ENCODE data around the gene CEP19.
"Not testable (repeated sequence)": the region's sequence is repeated elsewhere in the genome, so short reads cannot be mapped to it uniquely, and the experiment has no call there.

Gene CEP19, protein sequence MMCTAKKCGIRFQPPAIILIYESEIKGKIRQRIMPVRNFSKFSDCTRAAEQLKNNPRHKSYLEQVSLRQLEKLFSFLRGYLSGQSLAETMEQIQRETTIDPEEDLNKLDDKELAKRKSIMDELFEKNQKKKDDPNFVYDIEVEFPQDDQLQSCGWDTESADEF

GRCh38 chr3:196711838-196712513 is at the start of gene CEP19, which contains the start of gene PIGX:
Gene CEP19 (minus strand): TSS chr3:196712250. CDS start chr3:196708657, 3,593 bp downstream.
Gene PIGX (plus strand): TSS chr3:196712377.
- peak; percentile 94 for DNase-seq

- DNase-seq = no peak
Measured at GRCh38 chr3:196757876-196758739, 46.1 kb upstream of the CEP19 start.

DNA sequence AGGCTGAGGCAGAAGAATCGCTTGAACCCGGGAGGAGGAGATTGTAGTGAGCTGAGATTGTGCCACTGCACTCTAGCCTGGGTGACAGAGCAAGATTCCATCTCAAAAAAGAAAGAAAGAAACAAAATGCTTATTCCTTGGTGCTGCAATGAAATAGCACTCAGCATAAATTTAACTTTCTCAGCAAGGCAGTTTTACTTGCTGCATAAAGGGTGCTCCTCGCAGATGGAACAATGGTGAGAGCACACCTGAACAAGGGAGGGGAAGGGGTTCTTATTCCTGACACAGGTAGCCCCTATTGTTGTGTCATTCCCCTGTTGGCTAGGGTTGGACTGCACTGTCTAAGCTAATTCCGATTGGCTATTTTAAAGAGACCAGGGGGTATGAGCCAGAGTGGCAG is 44.7 kb upstream of the CEP19 start:
- no peak for DNase-seq

DNA sequence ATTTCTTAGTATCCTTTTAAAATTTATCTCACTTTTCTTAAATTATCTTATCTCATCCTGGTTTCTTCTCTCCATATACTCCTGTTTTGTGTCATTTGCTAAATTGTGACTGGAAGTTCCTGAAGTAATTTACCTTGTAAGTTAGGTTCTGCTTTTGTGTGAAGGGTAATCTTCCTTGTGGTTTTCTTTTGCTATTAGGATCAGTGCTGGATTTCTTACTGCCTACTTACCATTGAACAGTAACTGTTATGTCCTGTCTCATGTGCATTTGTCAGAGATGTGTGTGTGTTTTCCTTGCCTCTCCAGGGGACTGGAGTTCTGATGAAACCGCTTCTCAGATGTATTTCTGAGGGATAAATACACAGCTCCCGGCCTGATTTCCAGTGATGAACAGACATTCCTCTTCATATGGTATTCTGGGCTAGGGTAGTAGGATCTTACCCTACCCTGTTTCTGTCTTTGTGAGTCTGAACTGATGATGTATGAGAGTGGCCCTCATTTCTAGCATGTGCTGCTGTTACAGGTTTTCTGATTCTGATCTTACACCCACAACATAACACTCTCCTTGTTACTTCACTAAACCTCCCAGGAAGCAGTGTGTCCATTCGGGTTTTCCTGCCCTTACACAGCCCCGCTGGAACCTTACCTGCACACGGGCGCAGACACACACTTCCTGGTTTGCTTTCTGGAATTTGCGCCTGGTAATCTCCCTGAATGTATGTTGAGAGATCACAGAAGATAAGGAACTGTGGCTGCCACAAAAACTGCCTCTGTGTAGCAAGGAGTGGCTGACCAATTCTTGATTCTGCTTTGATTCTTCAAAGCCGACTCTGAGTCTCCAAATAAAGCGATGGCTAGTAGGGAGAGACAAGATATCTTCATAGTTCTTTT is 42.3 kb upstream of the CEP19 start:
- no peak for DNase-seq

DNA sequence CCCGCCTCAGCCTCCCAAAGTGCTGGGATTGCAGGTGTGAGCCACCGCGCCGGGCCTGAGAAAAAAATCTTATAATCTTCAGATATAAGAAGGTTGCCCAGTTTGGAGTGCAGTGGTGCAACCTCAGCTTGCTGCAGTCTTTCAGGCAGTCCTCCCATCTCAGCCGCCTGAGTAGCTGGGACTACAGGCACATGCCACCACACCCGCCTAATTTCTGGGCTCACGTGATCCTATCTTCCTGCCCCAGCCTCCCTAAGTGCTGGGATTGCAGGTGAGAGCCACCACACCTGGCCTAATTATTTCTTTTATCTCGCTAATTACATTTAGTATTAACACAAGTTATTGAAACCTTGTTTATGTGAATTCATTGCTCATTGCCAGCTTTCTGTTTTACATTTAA is 41.2 kb upstream of the CEP19 start:
- no peak for DNase-seq

GRCh38 chr3:196749125-196749524 is 37.1 kb upstream of the CEP19 start:
- no peak for DNase-seq

DNA sequence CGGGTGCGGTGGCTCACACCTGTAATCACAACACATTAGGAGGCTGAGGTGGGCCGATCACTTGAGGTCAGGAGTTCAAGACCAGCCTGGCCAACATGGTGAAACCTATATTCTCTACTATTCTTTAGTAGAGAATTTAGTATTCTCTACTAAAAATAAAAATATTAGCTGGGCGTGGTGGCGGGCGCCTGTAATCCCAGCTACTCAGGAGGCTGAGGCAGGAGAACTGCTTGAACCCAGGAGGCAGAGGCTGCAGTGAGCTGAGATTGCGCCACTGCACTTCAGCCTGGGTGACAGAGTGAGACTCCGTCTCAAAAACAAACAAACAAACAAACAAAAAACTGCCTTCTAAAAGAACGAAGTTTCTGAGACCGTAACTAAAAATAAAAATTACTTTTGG is 31.5 kb upstream of the CEP19 start:
- DNase-seq = not testable (repeated sequence)

- no peak for DNase-seq
Measured at GRCh38 chr3:196741249-196741889, 29.3 kb upstream of the CEP19 start.

GRCh38 chr3:196740481-196741248 is 28.6 kb upstream of the CEP19 start:
- DNase-seq = peak; percentile 80

DNA sequence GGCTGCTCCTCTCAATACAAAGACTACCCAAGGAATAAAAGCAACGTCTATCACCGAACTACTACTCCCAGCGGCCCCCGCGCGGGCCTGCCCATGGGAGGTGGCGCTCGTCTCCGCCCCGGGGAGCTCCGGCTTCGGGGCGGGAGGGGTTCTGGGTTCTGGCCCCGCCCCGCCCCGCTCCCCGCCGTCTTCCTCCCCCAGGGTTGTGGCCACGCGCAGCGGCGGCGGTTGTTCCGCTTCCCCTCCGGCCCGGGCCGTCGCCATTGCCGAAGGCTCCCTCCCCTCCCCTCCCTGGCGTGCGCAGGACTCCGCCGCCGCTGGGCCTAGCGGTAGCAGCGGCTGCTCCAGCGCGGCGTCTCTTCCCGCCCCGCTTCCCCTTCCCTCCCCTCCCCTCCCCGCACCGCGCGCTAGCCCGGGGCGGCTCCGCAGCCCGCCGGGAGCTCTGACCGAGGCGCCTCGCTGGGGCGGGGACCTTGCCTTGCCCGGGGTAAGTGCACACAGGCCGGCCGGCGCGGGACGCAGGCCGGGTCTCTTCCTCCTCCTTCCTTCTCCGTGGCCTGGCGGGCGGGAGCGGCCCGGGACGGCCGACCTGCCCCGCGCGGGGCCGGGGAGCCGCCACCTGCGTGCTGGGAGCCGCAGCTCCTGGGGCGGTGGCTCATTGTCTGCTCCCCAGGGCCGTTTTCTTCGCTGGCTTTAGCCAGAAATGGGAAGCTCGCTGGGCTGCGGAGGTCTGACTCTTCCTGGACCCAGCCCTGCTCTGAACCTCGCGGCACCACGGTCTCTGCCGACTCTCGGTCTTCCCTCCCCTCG is 27.8 kb upstream of the CEP19 start, which contains the start of gene PAK2:
Gene PAK2, plus strand, starts transcription at position 187 of the 810 bp plus-strand sequence. CDS start 42,790 bp downstream, outside the sequence.
- DNase-seq = peak; percentile 92

DNA sequence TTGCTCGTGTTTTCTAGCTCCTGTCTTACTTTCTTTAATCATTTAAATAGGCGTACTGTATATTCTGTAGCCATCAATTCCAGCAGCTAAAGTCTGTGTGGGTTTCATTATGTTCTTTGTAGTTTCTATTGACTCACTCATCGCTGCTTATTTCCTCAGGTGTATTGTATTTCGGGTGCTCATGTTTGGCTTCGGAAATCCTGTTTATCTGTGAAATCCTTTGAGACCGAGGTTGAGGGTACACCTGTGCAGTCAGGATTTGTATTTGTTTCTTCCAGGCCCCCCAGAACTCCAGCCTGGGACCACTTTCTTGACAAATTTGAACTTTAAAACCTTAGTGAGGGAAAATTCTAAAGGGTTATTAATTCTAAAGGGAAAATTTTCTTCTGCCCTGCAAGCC is 25.6 kb upstream of the CEP19 start:
- no peak for DNase-seq

DNA sequence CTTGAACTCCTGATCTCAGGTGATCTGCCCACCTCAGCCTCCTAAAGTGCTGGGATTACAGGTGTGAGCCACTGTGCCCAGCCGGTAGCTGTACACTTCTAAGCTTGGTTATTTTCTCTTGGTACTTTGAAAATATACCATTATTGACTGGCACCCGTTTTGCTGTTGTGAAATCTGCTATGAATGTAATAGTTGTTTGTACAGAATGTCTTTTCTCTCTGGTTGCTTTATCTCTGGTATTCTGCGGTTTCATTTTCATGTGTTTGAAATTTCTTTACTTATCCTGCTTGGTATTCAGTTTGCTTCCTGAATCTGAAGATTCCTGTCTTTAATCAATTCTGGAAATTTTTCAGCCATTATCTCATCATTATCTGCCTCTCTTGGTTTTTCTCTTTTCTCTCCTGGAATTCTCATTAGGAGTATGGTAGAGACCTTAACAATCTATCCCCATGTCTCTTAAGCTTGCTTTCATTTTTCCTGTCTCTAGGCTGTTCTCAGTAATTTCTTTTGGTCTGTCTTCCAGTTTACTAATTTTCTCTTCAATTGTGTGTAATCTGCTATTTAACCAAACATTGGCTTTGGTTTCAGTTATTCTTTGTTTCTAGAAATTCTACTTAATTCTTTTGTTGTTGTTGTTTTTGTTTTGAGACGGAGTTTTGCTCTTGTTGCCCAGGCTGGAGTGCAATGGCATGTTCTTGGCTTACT is 24.8 kb upstream of the CEP19 start:
- no peak for DNase-seq

DNA sequence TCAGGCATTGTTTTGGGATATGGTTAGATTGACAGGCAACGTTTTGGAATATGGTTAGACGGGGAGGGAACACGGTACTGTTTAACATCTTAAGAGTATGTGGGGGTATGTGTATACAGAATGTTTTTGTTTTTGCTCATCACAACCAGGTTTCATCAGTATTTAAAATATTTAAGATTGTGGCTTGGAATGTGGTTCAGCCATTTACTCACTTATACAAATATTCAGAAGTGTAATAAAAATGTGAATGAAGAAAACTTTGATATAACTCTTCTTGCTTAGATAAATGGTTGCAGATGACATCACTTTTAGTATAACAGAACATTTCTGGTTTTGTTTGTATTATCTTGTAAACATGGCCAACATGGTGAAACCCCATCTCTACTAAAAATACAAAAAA is 23.7 kb upstream of the CEP19 start:
- no peak for DNase-seq

- no peak for DNase-seq
Measured at GRCh38 chr3:196726788-196727675, 15.0 kb upstream of the CEP19 start.

GRCh38 chr3:196721097-196721496 is 9.0 kb upstream of the CEP19 start:
- no peak for DNase-seq

GRCh38 chr3:196717162-196717561 is 5.1 kb upstream of the CEP19 start:
- DNase-seq = not testable (repeated sequence)

DNA sequence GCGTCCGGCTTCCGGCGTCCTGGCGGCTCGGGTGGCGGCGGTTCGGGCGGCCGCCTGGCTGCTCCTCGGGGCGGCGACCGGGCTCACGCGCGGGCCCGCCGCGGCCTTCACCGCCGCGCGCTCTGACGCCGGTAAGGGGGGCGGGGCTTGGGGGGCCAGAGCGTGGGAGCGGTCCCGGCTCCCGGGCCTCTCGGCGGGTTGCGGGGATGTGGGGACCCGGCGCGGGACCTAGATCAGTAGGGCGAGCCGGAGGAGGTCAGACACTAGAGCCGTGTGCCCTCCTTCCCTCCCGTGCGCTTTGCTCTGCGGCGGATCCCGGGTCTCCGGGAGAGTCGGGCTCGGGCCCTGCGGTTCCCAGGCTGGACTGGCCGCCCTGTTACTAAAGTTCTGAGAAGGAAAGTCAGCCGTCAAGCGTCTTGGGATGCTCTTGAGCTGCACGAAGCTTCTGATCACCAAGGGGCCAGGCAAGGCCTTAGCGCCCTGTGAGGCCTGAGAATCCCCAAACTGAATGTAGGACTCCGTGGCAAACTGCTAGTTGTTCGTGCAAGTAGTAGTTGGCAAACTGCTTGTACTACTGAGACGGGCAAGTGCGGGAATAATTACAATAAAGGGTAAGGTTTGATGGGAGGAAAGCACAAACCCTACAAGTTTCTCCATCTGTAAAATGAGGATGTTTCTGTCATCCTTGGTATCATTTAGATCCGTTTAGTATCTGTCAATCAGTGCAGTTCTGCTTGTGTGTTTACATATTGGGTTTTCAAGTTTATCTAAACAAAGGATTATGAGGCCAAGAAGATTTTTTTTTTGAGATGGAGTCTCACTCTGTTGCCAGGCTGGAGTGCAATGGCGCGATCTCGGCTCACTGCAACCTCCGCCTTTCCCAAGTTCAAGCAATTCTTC is 714 bp upstream of the CEP19 start:
- DNase-seq = no peak

DNA sequence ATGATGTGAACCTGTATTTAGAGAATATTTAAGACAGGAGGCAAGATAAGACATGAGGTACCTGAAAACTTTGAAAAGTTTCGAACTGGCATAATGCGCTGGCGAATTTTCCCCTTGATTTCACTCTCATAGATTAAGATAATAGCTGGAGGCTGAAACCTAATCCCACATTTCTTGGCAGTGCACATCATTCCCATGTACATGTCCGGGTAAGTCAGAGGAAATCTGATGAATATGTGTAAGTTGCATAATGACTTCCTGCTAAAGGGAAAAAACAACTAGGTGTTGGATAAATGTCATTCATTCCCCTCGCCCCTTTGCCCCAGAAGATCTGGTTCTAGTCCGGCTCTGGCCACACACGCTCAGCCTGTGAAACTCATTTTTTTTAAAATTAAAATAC is 3.6 kb downstream of the CEP19 start:
- DNase-seq = no peak
